GM18498 (cell line): ENCODE data around the gene TCEA2.

Experiments
- ATAC-seq: cut with Tn5 transposase; IDR thresholded peaks from one replicate; pipeline ENCODE4 v1.9.1; 2021; ENCODE audit warnings: mild to moderate bottlenecking, moderate library complexity; ENCODE audit not compliant: unreplicated experiment

The TCEA2 gene

GRCh38 chr20:64062596-64063388 lies at the start of gene TCEA2:
Gene TCEA2 (plus strand): TSS chr20:64063198. CDS start chr20:64063313, 115 bp downstream.
- ATAC-seq = peak; percentile 80

DNA sequence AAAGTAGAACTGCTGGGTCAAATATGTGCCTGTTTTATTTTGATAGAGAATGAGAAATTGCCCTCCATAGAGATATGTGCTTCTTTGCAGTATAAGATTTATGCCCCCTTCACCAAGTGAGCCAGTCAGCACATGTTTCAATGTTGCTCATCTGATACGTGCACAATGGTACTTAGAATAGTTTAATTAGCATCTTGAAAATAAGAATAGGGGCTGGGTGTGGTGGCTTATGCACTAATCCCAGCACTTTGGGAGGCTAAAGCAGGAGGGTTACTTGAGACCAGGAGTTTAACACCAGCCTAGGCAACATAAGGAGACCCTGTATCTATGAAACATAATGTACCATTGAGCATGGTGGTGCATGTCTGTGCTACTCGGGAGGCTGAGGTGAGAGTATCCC lies 47.4 kb upstream of the TCEA2 start:
- ATAC-seq = no peak

GRCh38 chr20:64021124-64021975 lies 41.6 kb upstream of the TCEA2 start:
- ATAC-seq = no peak

- no peak for ATAC-seq
These were observed 40.2 kb upstream of the TCEA2 start for GRCh38 chr20:64022671-64023360.

- no peak for ATAC-seq
These were observed 39.4 kb upstream of the TCEA2 start for GRCh38 chr20:64023361-64024140.

- ATAC-seq = no peak
These were observed 38.6 kb upstream of the TCEA2 start for GRCh38 chr20:64024141-64024990.

DNA sequence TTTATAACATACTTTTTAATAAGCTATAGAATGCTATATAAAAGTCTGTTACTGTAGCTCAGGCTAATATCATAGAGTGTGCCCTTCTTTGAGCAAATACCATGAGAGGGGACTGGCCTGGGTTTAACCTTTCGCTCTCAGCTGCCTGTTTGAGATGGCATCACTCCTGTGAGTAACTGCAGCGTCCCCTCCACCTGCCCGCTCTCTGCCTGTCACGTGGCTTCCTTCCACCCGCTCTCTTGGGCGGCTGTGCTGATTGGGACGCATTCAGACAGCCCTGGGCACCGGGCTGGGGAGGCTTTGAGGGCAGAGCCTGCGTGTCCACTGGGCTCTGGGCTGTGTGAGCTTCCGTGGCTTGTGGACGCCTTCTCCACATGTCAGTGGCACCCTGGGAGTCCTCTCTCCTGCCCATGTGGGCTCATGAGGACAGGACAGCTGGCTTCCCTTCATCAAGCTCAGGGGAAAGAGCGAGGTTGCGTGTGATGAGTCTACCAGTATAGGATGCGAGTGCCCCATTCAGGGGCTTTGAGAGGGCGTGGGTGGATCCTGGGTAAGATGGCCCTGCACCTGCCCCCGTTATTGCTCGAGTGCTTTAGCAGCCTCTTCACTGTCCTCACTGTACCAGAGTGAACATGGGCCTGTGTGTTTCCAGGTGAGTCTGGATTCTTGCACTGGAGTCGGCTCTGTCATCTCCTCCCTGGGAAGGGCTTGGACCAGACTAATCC lies 37.7 kb upstream of the TCEA2 start:
- no peak for ATAC-seq

DNA sequence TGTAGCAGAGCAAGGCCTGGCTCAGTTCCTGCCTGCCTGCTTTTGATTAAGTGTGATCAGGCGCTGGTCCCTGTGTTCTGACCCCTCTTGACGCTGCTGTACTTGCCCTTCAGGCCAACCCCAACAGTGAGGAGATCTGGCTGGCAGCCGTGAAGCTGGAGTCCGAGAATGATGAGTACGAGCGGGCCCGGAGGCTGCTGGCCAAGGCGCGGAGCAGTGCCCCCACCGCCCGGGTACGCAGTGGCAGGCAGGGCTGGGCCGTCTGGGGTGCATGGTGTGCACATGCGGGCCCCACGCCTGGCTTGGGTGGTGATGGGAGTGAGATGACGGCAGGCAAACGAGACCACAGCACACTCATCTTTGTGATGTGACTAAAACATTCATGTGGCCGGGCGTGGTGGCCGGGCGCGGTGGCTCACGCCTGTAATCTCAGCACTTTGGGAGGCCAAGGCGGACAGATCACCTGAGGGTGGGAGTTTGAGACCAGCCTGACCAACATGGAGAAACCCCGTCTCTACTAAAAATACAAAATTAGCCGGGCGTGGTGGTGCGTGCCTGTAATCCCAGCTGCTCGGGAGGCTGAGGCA lies 37.1 kb upstream of the TCEA2 start:
- ATAC-seq = no peak

DNA sequence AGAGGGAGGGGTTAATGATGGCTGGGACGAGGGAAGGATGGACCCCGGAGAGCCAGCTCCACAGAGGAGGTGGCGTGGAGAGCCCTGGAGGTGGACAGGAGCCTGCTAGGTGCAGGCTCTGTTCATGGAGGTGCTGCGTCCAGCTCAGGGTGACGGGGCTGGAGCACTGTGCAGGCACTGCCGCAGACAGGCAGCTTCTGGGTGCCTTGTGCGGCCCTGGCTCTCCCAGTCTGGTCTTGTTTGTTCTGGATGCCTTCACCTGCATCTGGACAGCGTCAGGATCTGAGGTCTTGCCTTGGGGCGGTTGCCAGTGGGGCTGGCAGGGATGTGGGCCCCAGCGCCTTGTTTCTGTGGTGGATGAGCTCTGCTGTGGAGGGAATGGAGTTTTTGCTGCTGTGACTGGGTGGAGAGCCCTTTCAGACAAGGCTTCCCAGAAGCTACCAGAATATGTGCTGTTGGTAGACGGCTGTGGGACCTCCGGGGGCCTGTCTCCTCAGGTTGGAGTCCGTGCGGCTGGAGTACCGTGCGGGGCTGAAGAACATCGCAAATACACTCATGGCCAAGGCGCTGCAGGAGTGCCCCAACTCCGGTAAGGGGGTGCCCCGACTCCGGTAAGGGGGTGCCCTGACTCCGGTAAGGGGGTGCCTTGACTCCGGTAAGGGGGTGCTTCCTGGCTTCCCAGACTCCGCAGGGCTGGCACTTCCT lies 34.9 kb upstream of the TCEA2 start:
- ATAC-seq = no peak

DNA sequence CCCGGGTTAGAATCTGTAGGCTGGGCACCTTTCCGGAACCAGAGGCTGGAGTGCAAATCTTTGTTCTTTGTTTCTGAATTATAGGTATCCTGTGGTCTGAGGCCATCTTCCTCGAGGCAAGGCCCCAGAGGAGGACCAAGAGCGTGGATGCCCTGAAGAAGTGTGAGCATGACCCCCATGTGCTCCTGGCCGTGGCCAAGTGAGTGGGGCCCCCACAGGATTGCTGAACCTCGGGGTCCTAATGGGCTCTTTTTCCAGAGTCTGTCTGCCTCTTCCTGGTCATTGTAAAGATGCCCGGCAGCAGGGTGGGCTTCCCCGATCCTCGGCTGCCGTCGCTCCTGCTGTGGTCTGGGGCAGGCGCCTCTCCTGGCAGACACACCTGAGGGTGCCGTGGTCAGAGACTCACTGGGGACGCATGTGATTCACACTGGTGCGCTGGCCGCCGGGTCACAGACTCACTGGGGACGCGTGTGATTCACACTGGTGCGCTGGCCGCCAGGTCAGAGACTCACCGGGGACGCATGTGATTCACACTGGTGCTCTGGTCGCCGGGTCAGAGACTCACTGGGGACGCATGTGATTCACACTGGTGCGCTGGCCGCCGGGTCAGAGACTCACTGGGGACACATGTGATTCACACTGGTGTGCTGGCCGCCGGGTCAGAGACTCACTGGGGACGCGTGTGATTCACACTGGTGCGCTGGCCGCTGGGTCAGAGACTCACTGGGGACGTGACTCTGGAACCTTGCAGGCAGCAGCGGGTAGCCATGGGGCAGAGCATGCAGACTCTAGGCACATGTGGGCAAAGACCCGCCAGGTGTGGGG lies 33.5 kb upstream of the TCEA2 start:
- ATAC-seq = no peak

GRCh38 chr20:64030371-64031134 lies 32.4 kb upstream of the TCEA2 start:
- ATAC-seq = no peak

DNA sequence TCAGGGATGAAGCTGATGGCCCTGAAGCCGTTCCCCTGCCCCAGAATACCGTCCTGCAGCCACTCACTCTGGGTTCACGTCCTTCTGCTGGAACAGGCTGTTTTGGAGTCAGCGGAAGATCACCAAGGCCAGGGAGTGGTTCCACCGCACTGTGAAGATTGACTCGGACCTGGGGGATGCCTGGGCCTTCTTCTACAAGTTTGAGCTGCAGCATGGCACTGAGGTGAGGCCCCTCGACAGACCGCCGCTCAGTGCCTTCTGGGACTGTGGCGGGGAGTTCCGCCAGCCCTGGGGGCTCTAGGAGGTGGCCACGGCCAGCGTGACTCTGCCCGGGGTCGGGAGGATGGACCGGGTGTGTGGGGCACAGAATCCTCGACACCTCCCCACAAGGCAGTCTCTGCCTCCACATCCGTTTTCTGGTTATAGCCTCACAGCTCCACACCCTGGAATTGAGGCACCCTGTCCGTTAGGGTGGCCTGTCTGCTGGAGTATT lies 31.1 kb upstream of the TCEA2 start:
- no peak for ATAC-seq

- no peak for ATAC-seq
These were observed 30.0 kb upstream of the TCEA2 start for GRCh38 chr20:64032706-64033624.

GRCh38 chr20:64033981-64034493 lies 29.0 kb upstream of the TCEA2 start:
- ATAC-seq = no peak
